H1 (cell line): ENCODE data around the gene ARMC7. TPM values are rescaled to one million over a fixed set of nuclear protein-coding genes. Genes with fewer than 3 reads are reported as not detected.

Experiments used
- CBX8 ChIP-seq: fragments of 300-800, 300-1000 bp; sonication (generic); IDR thresholded peaks from 2 replicates; pipeline ENCODE4 v1.7.1; 2016; ENCODE audit warnings: low read depth, low read length, borderline replicate concordance
- HDAC2 ChIP-seq, 2 experiments: fragments of 300-600 bp in 1 of 2; sonication (generic) in 1 of 2; IDR thresholded peaks; 2 replicates each; pipeline ENCODE4 v1.6.1; 2011 to 2012; ENCODE audit warnings: low read depth in 2 of 2, low read length in 2 of 2, mild to moderate bottlenecking in 2 of 2, moderate library complexity in 2 of 2, borderline replicate concordance in 1 of 2, inconsistent platforms in 1 of 2
- KDM1A ChIP-seq: fragments of 200-600, 300-600 bp; sonication (generic); IDR thresholded peaks from 2 replicates; pipeline ENCODE4 v1.7.1; 2016; ENCODE audit warnings: mild to moderate bottlenecking, low read length, borderline replicate concordance
- KDM4A ChIP-seq: IDR thresholded peaks from one replicate; pipeline ENCODE4 v1.7.1; 2012; ENCODE audit warnings: low read depth, mild to moderate bottlenecking, moderate library complexity, low read length, inconsistent platforms; ENCODE audit not compliant: severe bottlenecking
- NANOG ChIP-seq: IDR thresholded peaks from 2 replicates; pipeline ENCODE4 v1.6.1; 2011; ENCODE audit warnings: low read length, low read depth, mild to moderate bottlenecking, inconsistent platforms; ENCODE audit not compliant: insufficient read depth, poor library complexity, severe bottlenecking
- SP1 ChIP-seq: IDR thresholded peaks from 2 replicates; pipeline ENCODE4 v1.6.1; 2011; ENCODE audit warnings: low read depth, low read length
- polyA plus RNA-seq, 7 experiments: library from polyadenylated mRNA; depleted of rRNA in 3 of 7; stranded (reverse) in 5 of 7; unstranded in 2 of 7; fragments of >200 nt in 5 of 7; fragments of 200-250 nt in 2 of 7; gene quantifications; 1 replicate in 5 of 7; 2 replicates in 1 of 7; 4 replicates in 1 of 7; pipeline versions ENCODE4 v1.2.1 to v1.2.3, GENCODE V29; 2011 to 2013; ENCODE audit warnings: missing spikeins in 2 of 7, mixed read lengths in 2 of 7
- total RNA-seq: library from RNA; stranded (reverse); fragmentation: NEBNext Ultra II Directional; extraction: Animal tissue kit (Norgen Biotek cat#: 25700); gene quantifications from 2 replicates; pipeline ENCODE4 v1.2.1, GENCODE V29; 2021
- TF ChIP-seq, protein P1 (sequence below): fragments of 300-600 bp; sonication (generic); IDR thresholded peaks from 2 replicates; pipeline ENCODE4 v1.7.1; 2012; ENCODE audit warnings: low read length, moderate library complexity, mild to moderate bottlenecking, inconsistent platforms; ENCODE audit not compliant: insufficient replicate concordance
- TF ChIP-seq, protein P2 (sequence below): IDR thresholded peaks from 2 replicates; pipeline ENCODE4 v1.6.1; 2012; ENCODE audit warnings: inconsistent platforms

The ARMC7 gene
- total and polyA plus RNA-seq, 2 of the 8 experiments (the other 6 are each of a cell fraction or from before 2014, with no cell fraction given), result 9.8 to 13.6 TPM

DNA sequence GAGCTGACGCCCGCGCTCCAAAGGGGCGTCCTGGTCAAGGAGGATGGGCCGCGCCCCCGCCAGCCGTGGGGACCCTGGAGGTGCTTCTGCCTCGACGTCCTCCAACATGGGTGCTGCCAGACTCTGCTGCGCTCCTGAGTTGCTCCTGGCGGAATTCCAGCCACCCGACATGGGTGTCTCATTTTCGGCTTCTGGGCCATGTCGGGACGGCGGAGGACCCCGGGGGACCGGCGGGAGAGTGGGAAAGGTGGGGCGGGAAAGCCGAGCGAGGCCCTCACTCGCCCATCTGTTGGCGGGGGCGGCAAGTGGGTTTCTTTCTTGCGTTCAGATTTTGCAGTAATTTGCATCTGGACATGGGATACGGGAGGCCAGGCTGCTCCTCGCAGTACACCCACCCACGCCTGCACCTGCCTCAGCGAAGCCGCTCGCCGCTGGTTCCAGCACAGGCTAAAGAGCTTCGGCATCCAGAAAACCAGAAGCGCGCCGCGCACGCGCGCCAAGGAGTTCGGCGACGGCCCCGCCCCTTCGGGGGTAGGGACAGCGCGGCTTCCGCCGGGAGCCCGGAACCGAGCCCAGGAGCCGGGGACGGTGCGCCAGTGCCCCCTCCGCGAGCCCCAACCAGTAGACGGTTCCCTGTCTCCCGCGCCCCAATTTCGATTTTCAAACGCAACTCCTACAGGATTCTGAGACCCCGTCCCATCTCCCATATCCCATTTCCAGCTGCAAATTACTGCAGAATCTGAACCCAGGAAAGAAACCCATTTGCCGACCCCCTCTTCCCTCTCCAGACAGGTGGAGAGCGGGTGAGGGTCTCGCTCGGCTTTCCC lies at the start of gene ARMC7 (continued):
- TF ChIP-seq KDM1A, result no peak
- TF ChIP-seq CBX8, result no peak
- TF ChIP-seq, protein P1, sequence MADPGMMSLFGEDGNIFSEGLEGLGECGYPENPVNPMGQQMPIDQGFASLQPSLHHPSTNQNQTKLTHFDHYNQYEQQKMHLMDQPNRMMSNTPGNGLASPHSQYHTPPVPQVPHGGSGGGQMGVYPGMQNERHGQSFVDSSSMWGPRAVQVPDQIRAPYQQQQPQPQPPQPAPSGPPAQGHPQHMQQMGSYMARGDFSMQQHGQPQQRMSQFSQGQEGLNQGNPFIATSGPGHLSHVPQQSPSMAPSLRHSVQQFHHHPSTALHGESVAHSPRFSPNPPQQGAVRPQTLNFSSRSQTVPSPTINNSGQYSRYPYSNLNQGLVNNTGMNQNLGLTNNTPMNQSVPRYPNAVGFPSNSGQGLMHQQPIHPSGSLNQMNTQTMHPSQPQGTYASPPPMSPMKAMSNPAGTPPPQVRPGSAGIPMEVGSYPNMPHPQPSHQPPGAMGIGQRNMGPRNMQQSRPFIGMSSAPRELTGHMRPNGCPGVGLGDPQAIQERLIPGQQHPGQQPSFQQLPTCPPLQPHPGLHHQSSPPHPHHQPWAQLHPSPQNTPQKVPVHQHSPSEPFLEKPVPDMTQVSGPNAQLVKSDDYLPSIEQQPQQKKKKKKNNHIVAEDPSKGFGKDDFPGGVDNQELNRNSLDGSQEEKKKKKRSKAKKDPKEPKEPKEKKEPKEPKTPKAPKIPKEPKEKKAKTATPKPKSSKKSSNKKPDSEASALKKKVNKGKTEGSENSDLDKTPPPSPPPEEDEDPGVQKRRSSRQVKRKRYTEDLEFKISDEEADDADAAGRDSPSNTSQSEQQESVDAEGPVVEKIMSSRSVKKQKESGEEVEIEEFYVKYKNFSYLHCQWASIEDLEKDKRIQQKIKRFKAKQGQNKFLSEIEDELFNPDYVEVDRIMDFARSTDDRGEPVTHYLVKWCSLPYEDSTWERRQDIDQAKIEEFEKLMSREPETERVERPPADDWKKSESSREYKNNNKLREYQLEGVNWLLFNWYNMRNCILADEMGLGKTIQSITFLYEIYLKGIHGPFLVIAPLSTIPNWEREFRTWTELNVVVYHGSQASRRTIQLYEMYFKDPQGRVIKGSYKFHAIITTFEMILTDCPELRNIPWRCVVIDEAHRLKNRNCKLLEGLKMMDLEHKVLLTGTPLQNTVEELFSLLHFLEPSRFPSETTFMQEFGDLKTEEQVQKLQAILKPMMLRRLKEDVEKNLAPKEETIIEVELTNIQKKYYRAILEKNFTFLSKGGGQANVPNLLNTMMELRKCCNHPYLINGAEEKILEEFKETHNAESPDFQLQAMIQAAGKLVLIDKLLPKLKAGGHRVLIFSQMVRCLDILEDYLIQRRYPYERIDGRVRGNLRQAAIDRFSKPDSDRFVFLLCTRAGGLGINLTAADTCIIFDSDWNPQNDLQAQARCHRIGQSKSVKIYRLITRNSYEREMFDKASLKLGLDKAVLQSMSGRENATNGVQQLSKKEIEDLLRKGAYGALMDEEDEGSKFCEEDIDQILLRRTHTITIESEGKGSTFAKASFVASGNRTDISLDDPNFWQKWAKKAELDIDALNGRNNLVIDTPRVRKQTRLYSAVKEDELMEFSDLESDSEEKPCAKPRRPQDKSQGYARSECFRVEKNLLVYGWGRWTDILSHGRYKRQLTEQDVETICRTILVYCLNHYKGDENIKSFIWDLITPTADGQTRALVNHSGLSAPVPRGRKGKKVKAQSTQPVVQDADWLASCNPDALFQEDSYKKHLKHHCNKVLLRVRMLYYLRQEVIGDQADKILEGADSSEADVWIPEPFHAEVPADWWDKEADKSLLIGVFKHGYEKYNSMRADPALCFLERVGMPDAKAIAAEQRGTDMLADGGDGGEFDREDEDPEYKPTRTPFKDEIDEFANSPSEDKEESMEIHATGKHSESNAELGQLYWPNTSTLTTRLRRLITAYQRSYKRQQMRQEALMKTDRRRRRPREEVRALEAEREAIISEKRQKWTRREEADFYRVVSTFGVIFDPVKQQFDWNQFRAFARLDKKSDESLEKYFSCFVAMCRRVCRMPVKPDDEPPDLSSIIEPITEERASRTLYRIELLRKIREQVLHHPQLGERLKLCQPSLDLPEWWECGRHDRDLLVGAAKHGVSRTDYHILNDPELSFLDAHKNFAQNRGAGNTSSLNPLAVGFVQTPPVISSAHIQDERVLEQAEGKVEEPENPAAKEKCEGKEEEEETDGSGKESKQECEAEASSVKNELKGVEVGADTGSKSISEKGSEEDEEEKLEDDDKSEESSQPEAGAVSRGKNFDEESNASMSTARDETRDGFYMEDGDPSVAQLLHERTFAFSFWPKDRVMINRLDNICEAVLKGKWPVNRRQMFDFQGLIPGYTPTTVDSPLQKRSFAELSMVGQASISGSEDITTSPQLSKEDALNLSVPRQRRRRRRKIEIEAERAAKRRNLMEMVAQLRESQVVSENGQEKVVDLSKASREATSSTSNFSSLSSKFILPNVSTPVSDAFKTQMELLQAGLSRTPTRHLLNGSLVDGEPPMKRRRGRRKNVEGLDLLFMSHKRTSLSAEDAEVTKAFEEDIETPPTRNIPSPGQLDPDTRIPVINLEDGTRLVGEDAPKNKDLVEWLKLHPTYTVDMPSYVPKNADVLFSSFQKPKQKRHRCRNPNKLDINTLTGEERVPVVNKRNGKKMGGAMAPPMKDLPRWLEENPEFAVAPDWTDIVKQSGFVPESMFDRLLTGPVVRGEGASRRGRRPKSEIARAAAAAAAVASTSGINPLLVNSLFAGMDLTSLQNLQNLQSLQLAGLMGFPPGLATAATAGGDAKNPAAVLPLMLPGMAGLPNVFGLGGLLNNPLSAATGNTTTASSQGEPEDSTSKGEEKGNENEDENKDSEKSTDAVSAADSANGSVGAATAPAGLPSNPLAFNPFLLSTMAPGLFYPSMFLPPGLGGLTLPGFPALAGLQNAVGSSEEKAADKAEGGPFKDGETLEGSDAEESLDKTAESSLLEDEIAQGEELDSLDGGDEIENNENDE, result no peak
- no peak for TF ChIP-seq SP1
- TF ChIP-seq NANOG, result no peak
- 0 out of 4 replicates have a peak, but pooled peaks of 1 of the 2 experiments have one; percentile 36 for TF ChIP-seq HDAC2 (IDR thresholded peaks at IDR 0.05; ENCODE audit: borderline replicate concordance in 1 of 2, low read depth in 2 of 2, low read length in 2 of 2)
- TF ChIP-seq, protein P2, sequence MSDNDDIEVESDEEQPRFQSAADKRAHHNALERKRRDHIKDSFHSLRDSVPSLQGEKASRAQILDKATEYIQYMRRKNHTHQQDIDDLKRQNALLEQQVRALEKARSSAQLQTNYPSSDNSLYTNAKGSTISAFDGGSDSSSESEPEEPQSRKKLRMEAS, result no peak; the same call in 1 of the 2 replicates
- peak; percentile 71 for TF ChIP-seq KDM4A
